GM12865 (cell line): ENCODE data around the gene ALDOA.

ENCODE experiments used
- DNase-seq: peaks from one replicate; pipeline ENCODE4 v3.0.0; 2010; ENCODE audit warnings: low read depth
- H3K4me3 ChIP-seq: 2 replicates; pipeline ENCODE4 v1.5.1; 2011; ENCODE audit warnings: mild to moderate bottlenecking, low read depth, low read length, control low read depth
- CTCF ChIP-seq: IDR thresholded peaks from 2 replicates; pipeline ENCODE4 v1.5.1; 2011; ENCODE audit warnings: low read length, control low read depth, low read depth, inconsistent platforms; ENCODE audit not compliant: insufficient read depth; ENCODE audit errors: missing control alignments

ALDOA gene

GRCh38 chr16:30085820-30086219 is 20.3 kb downstream of the ALDOA start:
- no peak overlapping the region for H3K4me3 ChIP-seq
- no peak for TF ChIP-seq CTCF
- no peak for DNase-seq

- TF ChIP-seq CTCF: no peak
- DNase-seq: no peak
- no peak overlapping the region for H3K4me3 ChIP-seq
These were observed 21.0 kb downstream of the ALDOA start for GRCh38 chr16:30086291-30087140.

GRCh38 chr16:30087181-30087898 is 21.8 kb downstream of the ALDOA start:
- H3K4me3 ChIP-seq: no peak overlapping the region
- no peak for TF ChIP-seq CTCF
- DNase-seq: no peak

GRCh38 chr16:30088237-30088831 is 22.8 kb downstream of the ALDOA start:
- TF ChIP-seq CTCF: no peak
- no peak for DNase-seq
- no peak overlapping the region for H3K4me3 ChIP-seq

GRCh38 chr16:30088832-30089624 is 23.5 kb downstream of the ALDOA start:
- H3K4me3 ChIP-seq: no peak overlapping the region
- DNase-seq: no peak

More at GRCh38 chr16:30088832-30089624, 23.5 kb downstream of the ALDOA start:
- TF ChIP-seq CTCF: no peak
